SK-N-SH (cell line): ENCODE data around the gene FNDC3B. TPM values are rescaled to one million over a fixed set of nuclear protein-coding genes. Genes with fewer than 3 reads are reported as not detected.

ENCODE experiments used
- CTCF ChIA-PET: fragments of 300-600, 350-600 bp; formaldehyde crosslinking; extraction: SDS; loops from one replicate; lab custom pipeline; 2021; lab: Yijun Ruan, JAX
- POLR2A ChIA-PET: fragments of 350-600 bp; sonication (Branson Sonifier 250); formaldehyde crosslinking; extraction: SDS; loops from one replicate; lab custom pipeline; 2020; ENCODE audit warnings: antibody characterized with exemption, inconsistent platforms; lab: Yijun Ruan, JAX
- DNase-seq: peaks from one replicate; pipeline ENCODE4 v3.0.0; 2012
- H2AFZ ChIP-seq: fragments of 200-600 bp; sonication (generic); 2 replicates; pipeline ENCODE4 v1.8.1; 2016; ENCODE audit warnings: antibody characterized with exemption, mild to moderate bottlenecking, low read depth
- H3F3A ChIP-seq: fragments of 200-600 bp; sonication (generic); replicated peaks from 2 replicates; pipeline ENCODE3; 2016; ENCODE audit warnings: antibody characterized with exemption, mild to moderate bottlenecking; ENCODE audit not compliant: insufficient read depth
- H3K27ac ChIP-seq, 2 experiments: fragments of 200-500 bp in 1 of 2; fragments of 200-600 bp in 1 of 2; sonication (Bioruptor generic) in 1 of 2; sonication (generic), shearing (Covaris generic) in 1 of 2; 2 replicates each; pipeline versions ENCODE4 v1.5.1 to v1.6.1; 2014 to 2016; ENCODE audit warnings: low read depth in 2 of 2, inconsistent platforms in 1 of 2, low read length in 1 of 2, mild to moderate bottlenecking in 1 of 2, mixed read lengths in 1 of 2
- H3K27me3 ChIP-seq: fragments of 200-600 bp; sonication (generic), shearing (Covaris generic); 2 replicates; pipeline ENCODE4 v1.6.1; 2016; ENCODE audit warnings: mixed run types; ENCODE audit not compliant: insufficient read depth
- H3K36me3 ChIP-seq, 2 experiments: fragments of 200-500 bp in 1 of 2; fragments of 200-600 bp in 1 of 2; sonication (Bioruptor generic) in 1 of 2; sonication (generic) in 1 of 2; replicated peaks in 1 of 2; 2 replicates each; pipeline versions ENCODE3 to v1.5.1; 2014 to 2016; ENCODE audit warnings: low read length in 1 of 2, mild to moderate bottlenecking in 1 of 2; ENCODE audit not compliant: insufficient read depth in 2 of 2, control insufficient read depth in 1 of 2
- H3K4me1 ChIP-seq, 2 experiments: fragments of 200-500 bp in 1 of 2; fragments of 200-600 bp in 1 of 2; sonication (Bioruptor generic) in 1 of 2; sonication (generic), shearing (Covaris generic) in 1 of 2; 2 replicates each; pipeline versions ENCODE4 v1.5.1 to v1.6.1; 2014 to 2016; ENCODE audit warnings: low read depth in 1 of 2, low read length in 1 of 2, mixed run types in 1 of 2; ENCODE audit not compliant: insufficient read depth in 2 of 2, control insufficient read depth in 1 of 2
- H3K4me2 ChIP-seq: fragments of 200-600 bp; sonication (generic), shearing (Covaris generic); 2 replicates; pipeline ENCODE4 v1.6.1; 2017; ENCODE audit warnings: mixed run types
- H3K4me3 ChIP-seq, 2 experiments: fragments of 200-500 bp in 1 of 2; fragments of 200-600 bp in 1 of 2; sonication (Bioruptor generic) in 1 of 2; sonication (generic), shearing (Covaris generic) in 1 of 2; 2 replicates each; pipeline versions ENCODE4 v1.5.1 to v1.8.1; 2014 to 2016; ENCODE audit warnings: low read depth in 2 of 2, inconsistent platforms in 1 of 2, low read length in 1 of 2, mild to moderate bottlenecking in 1 of 2, mixed read lengths in 1 of 2, moderate library complexity in 1 of 2
- H3K79me2 ChIP-seq: fragments of 200-600 bp; sonication (generic); 2 replicates; pipeline ENCODE4 v1.8.1; 2017; ENCODE audit warnings: mild to moderate bottlenecking; ENCODE audit not compliant: insufficient read depth
- H3K9ac ChIP-seq: fragments of 200-600 bp; sonication (generic); 2 replicates; pipeline ENCODE4 v1.6.1; 2017; ENCODE audit warnings: mixed run types
- H3K9me2 ChIP-seq: fragments of 200-600 bp; sonication (generic); 2 replicates; pipeline ENCODE4 v1.6.1; 2017; ENCODE audit warnings: mixed run types
- H3K9me3 ChIP-seq: fragments of 200-600 bp; sonication (generic); 2 replicates; pipeline ENCODE4 v1.6.1; 2017; ENCODE audit warnings: mixed run types, mild to moderate bottlenecking, moderate library complexity
- H4K20me1 ChIP-seq: fragments of 200-600 bp; sonication (generic); 2 replicates; pipeline ENCODE4 v1.6.1; 2017; ENCODE audit warnings: mild to moderate bottlenecking, mixed run types; ENCODE audit not compliant: insufficient read depth
- CTCF ChIP-seq: fragments of 200-600 bp; sonication (generic); IDR thresholded peaks from 2 replicates; pipeline ENCODE4 v1.6.1; 2017; ENCODE audit warnings: antibody characterized with exemption, mild to moderate bottlenecking, moderate library complexity
- ELF1 ChIP-seq: IDR thresholded peaks from 2 replicates; pipeline ENCODE4 v1.4.0; 2012
- EP300 ChIP-seq, 2 experiments: IDR thresholded peaks; 2 replicates each; pipeline versions ENCODE4 v1.4.0 to v1.6.1; 2012; ENCODE audit warnings: borderline replicate concordance in 1 of 2, low read depth in 1 of 2, low read length in 1 of 2
- MEF2A ChIP-seq: IDR thresholded peaks from 2 replicates; pipeline ENCODE4 v1.4.0; 2012; ENCODE audit warnings: low read depth, borderline replicate concordance
- MXI1 ChIP-seq: IDR thresholded peaks from 2 replicates; pipeline ENCODE4 v1.6.1; 2012; ENCODE audit warnings: mild to moderate bottlenecking, low read depth, low read length, improper control_type of control experiment
- PBX3 ChIP-seq: IDR thresholded peaks from 2 replicates; pipeline ENCODE4; 2012
- RCOR1 ChIP-seq: fragments of 150-350 bp; IDR thresholded peaks from 2 replicates; pipeline ENCODE4 v1.6.1; 2017; ENCODE audit warnings: antibody characterized with exemption, low read length
- RXRA ChIP-seq: IDR thresholded peaks from 2 replicates; pipeline ENCODE4 v1.4.0; 2012; ENCODE audit warnings: low read depth, mild to moderate bottlenecking, borderline replicate concordance
- SIN3A ChIP-seq: IDR thresholded peaks from 2 replicates; pipeline ENCODE4 v1.6.1; 2012; ENCODE audit warnings: low read depth, mild to moderate bottlenecking, low read length, moderate library complexity, borderline replicate concordance
- SMC3 ChIP-seq: IDR thresholded peaks from 2 replicates; pipeline ENCODE4 v1.6.1; 2012; ENCODE audit warnings: low read depth, low read length, improper control_type of control experiment
- TCF12 ChIP-seq: IDR thresholded peaks from 2 replicates; pipeline ENCODE4 v1.4.0; 2012
- YY1 ChIP-seq: IDR thresholded peaks from 2 replicates; pipeline ENCODE4 v1.4.0; 2012; ENCODE audit warnings: low read depth, mild to moderate bottlenecking
- WGBS: methylation state at CpG from one replicate; pipeline ENCODE4 v1.1.6; 2017; ENCODE audit warnings: low lambda C conversion rate; 5-methylcytosine and 5-hydroxymethylcytosine counted together
- polyA plus RNA-seq, 3 experiments: library from polyadenylated mRNA; depleted of rRNA; stranded (reverse); fragments of >200 nt; gene quantifications; 2 replicates each; pipeline ENCODE4 v1.2.3, GENCODE V29; 2012

The FNDC3B gene
- polyA plus RNA-seq, 1 of the 3 experiments (the other 2 are of a cell fraction): 10.4 TPM

- TF ChIP-seq MXI1 (no peak), YY1 (no peak), RXRA (no peak)
Measured at GRCh38 chr3:172150268-172150667, 110.9 kb downstream of the FNDC3B start (continued).

- WGBS: 79% methylated on average over 5 of the region's 5 CpGs
- H2AFZ ChIP-seq: no peak overlapping the region
- no peak overlapping the region for H3K9ac ChIP-seq
- H3K4me1 ChIP-seq: peaks cover 22 to 61% of the 10 kb centered on the region in 2 experiments
- peaks cover 55% of the 10 kb centered on the region for H3F3A ChIP-seq
- TF ChIP-seq ELF1 (no peak), SIN3A (no peak), MXI1 (no peak), CTCF (no peak), SMC3 (no peak), PBX3 (no peak), RXRA (no peak), EP300 (IDR thresholded peaks at IDR 0.05; ENCODE audit: borderline replicate concordance in 1 of 2, low read depth in 1 of 2, low read length in 1 of 2) (no peak), RCOR1 (no peak), TCF12 (no peak), MEF2A (no peak)
- no peaks in the 10 kb centered on the region for H3K9me2 ChIP-seq
- CTCF ChIA-PET: interaction anchor here (1.1 kb wide), 1 partner anchor 9 kb away, joined by 5 read pairs; no protein-coding TSS in a partner anchor
- H3K4me2 ChIP-seq: no peak overlapping the region
- H3K27ac ChIP-seq: peak overlapping the region in 1 of 2 experiments; percentile 96; a peak in 2 of 4 replicates
- H4K20me1 ChIP-seq: no peaks in the 10 kb centered on the region
- H3K9me3 ChIP-seq: no peaks in the 10 kb centered on the region
- POLR2A ChIA-PET: no interaction called here
- peaks cover 0 to 14% of the 10 kb centered on the region in 2 experiments for H3K36me3 ChIP-seq
- no peak for DNase-seq
- no peaks in the 10 kb centered on the region for H3K27me3 ChIP-seq
- peaks cover 94% of the 10 kb centered on the region for H3K79me2 ChIP-seq
- no peak overlapping the region for H3K4me3 ChIP-seq
Measured at GRCh38 chr3:172150913-172151650, 111.7 kb downstream of the FNDC3B start.
